Measurements from ENCODE around the gene LTB4R2. TPM values are rescaled to one million over a fixed set of nuclear protein-coding genes. Genes with fewer than 3 reads are reported as not detected.

The LTB4R2 gene
- polyA plus RNA-seq, 1 experiment = 1.6 TPM

GRCh38 chr14:24292118-24292807, 17.7 kb upstream of the LTB4R2 start:
- no peak for TF ChIP-seq CTCF (IDR thresholded peaks at IDR 0.05; ENCODE audit: insufficient read depth, low read depth, low read length)
- no peaks in the 10 kb centered on the region for H3K27me3 ChIP-seq (ENCODE audit: control insufficient read depth, insufficient read depth, low read length)
- peaks cover 9% of the 10 kb centered on the region for H3K36me3 ChIP-seq (ENCODE audit: control insufficient read depth, insufficient read depth, low read length)
- ChIA-PET POLR2A (no interaction called here), CTCF (interaction anchor here (0.9 to 3.9 kb wide), 4 partner anchors 21 to 139 kb away, joined by 3 to 25 read pairs (median 10); partner anchors contain the start of genes RABGGTA and TINF2)
- no peak overlapping the region for H3K4me3 ChIP-seq (ENCODE audit: low read depth, low read length)
- no peak for DNase-seq (ENCODE audit: low read depth)

GRCh38 chr14:24293525-24293924, 16.4 kb upstream of the LTB4R2 start:
- ChIA-PET POLR2A (interaction anchor here (0.6 kb wide), 1 partner anchor 51 kb away, joined by 3 read pairs; the partner anchor contains the start of gene TINF2), CTCF (interaction anchor here (2.1 to 3.9 kb wide), 2 partner anchors 22 to 51 kb away, joined by 16 to 25 read pairs; partner anchors contain the start of genes RABGGTA and TINF2)
- no peaks in the 10 kb centered on the region for H3K27me3 ChIP-seq (ENCODE audit: control insufficient read depth, insufficient read depth, low read length)
- no peak for TF ChIP-seq CTCF (IDR thresholded peaks at IDR 0.05; ENCODE audit: insufficient read depth, low read depth, low read length)
- no peak overlapping the region for H3K4me3 ChIP-seq (ENCODE audit: low read depth, low read length)
- H3K36me3 ChIP-seq (ENCODE audit: control insufficient read depth, insufficient read depth, low read length) = peaks cover 9% of the 10 kb centered on the region
- DNase-seq (ENCODE audit: low read depth) = no peak

- peak; percentile 49 for DNase-seq (ENCODE audit: low read depth)
- Histone ChIP-seq H3K36me3 (ENCODE audit: control insufficient read depth, insufficient read depth, low read length) (peaks cover 10% of the 10 kb centered on the region), H3K27me3 (ENCODE audit: control insufficient read depth, insufficient read depth, low read length) (no peaks in the 10 kb centered on the region), H3K4me3 (ENCODE audit: low read depth, low read length) (no peak overlapping the region)
- peak; percentile 79 for TF ChIP-seq CTCF (IDR thresholded peaks at IDR 0.05; ENCODE audit: insufficient read depth, low read depth, low read length)
- ChIA-PET CTCF (interaction anchor here (0.7 to 9.8 kb wide), 23 partner anchors 8 to 239 kb away, joined by 3 to 205 read pairs (median 6); partner anchors contain the start of genes CIDEB, DCAF11, GMPR2 and LTB4R), POLR2A (no interaction called here)
Observed at GRCh38 chr14:24296341-24297157, 13.4 kb upstream of the LTB4R2 start.

GRCh38 chr14:24297190-24297964, 12.6 kb upstream of the LTB4R2 start:
- Histone ChIP-seq H3K36me3 (ENCODE audit: control insufficient read depth, insufficient read depth, low read length) (peaks cover 10% of the 10 kb centered on the region), H3K27me3 (ENCODE audit: control insufficient read depth, insufficient read depth, low read length) (no peaks in the 10 kb centered on the region), H3K4me3 (ENCODE audit: low read depth, low read length) (no peak overlapping the region)
- POLR2A ChIA-PET = interaction anchor here (0.7 kb wide), 1 partner anchor 62 kb away, joined by 3 read pairs; no protein-coding TSS in a partner anchor
- CTCF ChIA-PET = interaction anchor here (0.6 to 9.8 kb wide), 28 partner anchors 8 to 240 kb away, joined by 3 to 205 read pairs (median 5); partner anchors contain the start of genes CHMP4A, CIDEB, DCAF11 and GMPR2
- no peak for DNase-seq (ENCODE audit: low read depth)
- TF ChIP-seq CTCF (IDR thresholded peaks at IDR 0.05; ENCODE audit: insufficient read depth, low read depth, low read length) = peak; percentile 48

All from BJ (cell line).